CD4-positive, alpha-beta T cell treated with Interleukin-21 for 1 hour (primary cell): ENCODE measurements around the gene MTX1.
A peak's percentile ranks its signal among the peaks of the same experiment; 100 is the strongest.

Experiments
- DNase-seq: peaks from one replicate; pipeline ENCODE4 v3.0.0-alpha.2; 2020

MTX1 gene

DNA sequence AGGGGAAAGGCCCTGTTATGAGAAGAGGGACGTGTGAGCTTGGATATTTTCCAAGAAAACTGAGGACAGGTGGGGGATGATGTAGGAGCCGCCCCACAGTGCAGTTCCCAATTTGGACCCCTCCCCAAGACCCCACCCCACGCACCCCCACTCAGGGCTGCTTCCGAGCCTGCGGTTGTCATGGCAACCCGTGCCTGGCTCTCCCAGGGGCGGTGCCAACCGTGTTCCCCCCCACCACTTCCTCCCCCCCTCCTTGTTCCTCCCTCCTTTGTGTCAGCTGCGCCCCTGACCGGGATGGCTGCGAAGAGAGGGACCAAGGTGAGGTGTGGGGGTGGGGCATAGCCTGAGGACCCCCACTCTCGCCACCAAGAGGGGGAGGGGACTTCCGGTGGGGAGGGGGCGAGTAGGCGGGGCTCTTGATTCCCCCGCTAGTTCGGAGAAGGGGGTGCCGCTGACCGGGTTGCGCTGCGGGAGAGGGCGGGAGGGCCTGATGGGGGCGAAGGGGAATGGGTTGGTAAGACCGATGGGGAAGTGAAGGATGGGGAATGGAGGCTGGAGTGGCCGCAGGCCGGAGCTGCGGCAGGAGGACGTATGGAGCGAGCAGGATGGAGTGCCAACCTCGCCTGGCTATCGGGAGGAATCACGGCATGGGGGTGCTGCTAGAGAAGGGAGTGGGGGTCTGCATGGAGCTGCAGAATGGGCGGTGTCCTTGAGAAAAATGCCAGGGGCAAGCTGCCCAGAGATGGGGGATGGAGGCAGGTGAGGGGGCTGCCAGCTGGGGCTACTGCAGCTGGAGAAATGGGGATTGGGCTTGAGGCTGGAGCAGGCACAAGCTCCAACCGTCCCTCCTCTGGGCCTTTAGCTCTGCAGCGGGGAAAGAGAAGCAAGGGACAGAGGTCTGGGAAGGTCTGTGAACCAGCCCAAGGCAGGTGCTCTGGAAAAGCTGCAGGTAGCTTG is 33.9 kb upstream of the MTX1 start:
- peak; percentile 74 for DNase-seq

DNA sequence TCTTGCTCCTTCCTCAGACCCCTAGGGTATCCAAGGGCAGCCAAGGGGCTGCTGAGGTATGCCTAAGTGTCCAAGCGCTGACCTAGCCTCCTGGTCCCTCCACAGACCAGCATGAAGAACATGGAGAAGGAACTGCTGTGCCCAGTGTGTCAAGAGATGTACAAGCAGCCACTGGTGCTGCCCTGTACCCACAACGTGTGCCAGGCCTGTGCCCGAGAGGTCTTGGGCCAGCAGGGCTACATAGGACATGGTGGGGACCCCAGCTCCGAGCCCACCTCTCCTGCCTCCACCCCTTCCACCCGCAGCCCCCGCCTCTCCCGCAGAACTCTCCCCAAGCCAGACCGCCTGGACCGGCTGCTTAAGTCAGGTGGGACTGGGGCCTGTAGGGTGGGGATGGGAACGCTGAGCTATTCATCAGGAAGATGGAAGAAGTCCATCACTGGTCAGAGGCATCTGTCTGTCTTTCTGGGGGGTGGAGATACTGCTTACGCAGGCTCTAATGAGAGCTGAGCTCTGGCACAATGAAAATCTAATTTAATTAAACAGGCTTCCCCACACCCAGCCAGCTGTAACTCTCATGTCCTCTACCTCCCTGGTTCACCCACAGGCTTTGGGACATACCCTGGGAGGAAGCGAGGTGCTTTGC is 33.1 kb upstream of the MTX1 start:
- DNase-seq: no peak

- DNase-seq: no peak
These were observed 32.5 kb upstream of the MTX1 start for GRCh38 chr1:155175927-155176371.

GRCh38 chr1:155176544-155177071 is 31.9 kb upstream of the MTX1 start:
- DNase-seq: peak; percentile 84

DNA sequence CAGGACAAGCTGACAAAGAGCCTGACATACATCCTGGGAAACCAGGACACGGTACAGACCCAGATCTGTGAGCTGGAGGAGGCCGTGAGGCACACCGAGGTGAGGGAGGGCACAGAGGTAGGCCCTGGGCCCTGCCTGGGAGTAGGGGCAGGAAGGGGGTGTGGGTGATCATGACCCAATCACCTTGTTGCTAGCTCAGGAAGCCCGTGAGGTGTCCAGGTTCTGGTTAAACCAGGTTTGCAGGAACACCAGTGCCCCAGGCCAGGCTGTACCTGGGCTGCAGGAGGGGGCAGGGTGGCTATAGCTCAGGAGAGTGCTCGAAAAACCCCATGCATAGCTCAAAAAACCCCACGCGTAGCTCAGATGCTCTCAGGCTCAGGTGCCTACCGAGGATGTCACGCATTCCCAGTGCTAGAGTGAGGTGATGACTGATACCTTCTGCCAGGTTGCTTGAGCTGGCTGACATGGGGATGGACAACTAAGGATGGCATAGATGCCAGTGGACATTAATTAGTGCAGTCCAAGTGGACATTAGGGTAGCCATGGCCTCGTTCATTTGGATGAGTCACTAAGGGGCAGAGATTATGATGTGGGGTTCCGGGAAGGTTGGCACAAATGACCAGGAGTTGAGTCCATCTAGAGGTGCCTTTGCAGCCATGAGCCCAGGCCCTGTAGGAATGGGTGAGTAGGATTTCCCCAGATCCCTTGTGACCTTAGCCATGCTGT is 31.1 kb upstream of the MTX1 start:
- DNase-seq: no peak

DNA sequence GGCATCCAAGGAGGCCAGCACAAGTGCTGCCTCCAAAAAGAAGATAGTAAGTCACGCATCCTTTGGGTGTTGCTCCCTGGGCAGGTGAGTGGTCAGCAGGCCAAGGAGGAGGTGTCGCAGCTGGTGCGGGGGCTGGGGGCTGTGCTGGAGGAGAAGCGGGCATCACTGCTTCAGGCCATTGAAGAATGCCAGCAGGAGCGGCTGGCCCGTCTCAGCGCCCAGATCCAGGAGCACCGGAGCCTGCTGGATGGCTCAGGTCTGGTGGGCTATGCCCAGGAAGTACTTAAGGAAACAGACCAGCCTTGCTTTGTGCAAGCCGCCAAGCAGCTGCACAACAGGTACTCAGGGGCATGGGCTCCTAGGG is 30.6 kb upstream of the MTX1 start:
- no peak for DNase-seq

- no peak for DNase-seq
These were observed 29.9 kb upstream of the MTX1 start for GRCh38 chr1:155178441-155179111.

DNA sequence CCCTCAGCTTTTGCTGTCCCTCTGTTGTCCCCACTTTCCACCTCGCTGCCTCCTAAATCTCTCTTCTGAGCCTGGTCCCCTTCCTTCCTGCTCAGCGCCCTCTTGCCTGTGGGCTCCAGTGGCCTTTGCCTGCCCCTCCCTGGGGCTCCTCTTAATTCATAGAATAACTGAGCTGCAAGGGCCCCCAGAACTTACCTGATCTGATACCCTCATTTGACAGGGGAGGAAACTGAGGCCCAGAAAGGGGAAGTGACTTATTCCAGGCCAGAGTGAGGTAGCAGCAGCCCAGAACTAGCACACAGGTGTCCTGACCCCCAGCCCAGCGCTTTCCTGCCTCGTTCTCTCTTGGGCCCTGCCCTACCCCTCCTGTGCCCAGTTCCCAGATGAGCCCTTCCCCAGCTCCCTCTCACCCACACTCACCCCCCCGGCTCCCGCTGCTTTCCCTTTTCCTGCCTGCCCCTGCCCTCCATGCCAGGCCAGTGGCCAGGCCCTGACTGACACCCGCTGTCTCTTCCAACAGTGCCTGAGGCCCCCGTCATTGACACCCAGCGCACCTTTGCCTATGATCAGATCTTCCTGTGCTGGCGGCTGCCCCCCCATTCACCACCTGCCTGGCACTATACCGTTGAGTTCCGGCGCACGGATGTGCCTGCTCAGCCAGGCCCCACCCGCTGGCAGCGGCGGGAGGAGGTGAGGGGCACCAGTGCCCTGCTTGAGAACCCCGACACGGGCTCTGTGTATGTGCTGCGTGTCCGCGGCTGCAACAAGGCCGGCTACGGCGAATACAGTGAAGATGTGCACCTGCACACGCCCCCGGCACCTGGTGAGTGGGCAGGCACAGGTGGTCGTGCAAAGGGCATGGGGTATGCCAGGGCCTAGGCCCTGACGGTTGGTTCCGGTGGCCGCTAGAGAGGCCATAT is 29.1 kb upstream of the MTX1 start:
- DNase-seq: no peak

GRCh38 chr1:155181371-155182051 is 27.0 kb upstream of the MTX1 start:
- no peak for DNase-seq

DNA sequence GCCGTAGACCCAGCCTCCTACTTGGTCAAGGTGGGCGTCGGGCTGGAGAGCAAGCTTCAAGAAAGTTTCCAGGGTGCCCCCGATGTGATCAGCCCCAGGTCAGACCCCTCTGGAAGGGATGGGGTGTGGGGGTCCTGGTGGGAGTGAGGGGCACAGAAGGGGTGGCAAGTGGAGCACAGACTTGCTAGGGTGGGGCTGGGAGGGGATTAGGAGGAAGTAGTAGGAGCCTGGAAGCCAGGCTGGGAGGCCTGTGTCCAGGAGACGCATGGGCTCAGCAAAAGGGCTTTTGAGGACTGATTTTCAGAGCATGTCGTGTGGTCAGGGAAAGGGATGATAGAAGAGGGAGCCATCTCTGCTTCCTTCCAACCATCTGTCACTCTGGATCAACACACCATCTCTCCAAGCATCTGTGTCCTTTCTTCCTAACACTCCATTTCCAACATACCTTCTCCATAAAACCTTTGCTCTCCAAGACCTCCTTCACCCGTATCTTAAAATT is 26.4 kb upstream of the MTX1 start:
- no peak for DNase-seq

- no peak for DNase-seq
These were observed 24.7 kb upstream of the MTX1 start for GRCh38 chr1:155183775-155184221.

DNA sequence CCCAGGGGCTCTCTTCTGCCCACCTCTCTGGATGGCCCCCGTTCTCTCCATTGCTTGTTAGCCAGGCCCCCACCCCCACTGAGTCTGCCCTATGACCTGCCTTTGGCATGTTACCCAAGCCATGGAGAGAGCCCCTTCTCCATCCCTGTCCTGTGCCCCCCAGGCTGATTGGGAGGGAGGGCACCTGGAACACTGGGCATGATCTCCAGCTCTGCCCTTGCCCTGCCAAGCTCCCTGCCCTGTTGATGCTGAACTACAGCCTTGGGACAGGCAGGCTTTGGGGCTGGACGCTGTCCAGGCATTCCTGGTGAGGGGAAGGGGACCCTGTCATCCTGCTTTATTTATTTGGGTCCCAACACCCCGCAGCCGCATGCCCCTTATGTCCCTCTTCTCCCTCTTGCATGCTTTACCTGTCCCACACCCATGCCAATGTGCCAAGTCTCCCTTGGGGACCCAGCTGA is 24.1 kb upstream of the MTX1 start:
- DNase-seq: no peak

GRCh38 chr1:155184835-155185782 is 23.4 kb upstream of the MTX1 start:
- DNase-seq: no peak

DNA sequence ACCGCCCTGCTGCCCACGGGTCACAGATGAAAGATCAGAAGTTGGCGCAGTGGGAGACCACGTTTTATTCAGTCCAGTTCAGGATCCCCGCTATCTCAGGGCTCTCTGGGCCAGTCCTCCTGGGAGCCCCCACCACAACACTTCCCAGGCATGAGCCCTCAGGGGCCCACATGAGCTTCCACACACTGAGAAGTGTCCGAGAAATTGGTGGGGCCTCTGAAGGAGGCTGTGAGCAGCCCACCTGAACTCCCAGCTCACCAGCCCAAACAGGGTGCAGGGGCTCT is 22.8 kb upstream of the MTX1 start:
- DNase-seq: no peak

DNA sequence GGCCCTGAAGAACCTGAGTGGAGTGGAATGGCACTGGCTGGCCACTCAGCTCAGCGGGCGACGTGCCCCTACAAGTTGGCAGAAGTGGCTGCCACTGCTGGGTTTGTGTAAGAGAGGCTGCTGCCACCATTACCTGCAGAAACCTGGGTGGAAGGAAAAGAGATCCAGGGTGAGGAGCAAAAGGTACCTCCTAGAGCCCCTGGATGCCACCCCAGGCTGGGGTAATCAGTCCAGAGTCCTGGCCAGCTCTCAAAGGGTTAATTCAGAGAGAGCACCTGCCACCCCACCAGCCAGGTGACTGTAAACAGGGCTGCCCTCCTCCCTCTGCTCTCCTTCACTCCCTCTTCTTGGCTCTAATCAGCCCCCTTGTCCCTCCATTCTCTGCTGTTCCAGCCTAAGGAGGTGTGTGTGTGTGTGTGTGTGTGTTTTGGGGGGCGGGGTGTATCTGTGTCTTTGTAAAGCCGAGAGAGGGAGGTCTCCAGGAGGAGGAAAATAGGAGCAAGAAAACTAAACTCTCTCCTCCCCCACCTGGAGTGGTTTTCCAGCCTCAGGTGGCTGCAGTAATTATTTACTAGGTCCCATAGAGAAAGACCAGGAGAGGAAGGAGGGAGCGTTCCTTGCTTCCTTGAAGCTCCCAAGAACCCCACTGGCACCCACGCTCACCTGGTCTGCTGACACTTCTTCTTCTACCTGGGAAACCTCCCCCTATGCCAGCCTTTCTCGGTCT is 22.3 kb upstream of the MTX1 start:
- DNase-seq: no peak

- no peak for DNase-seq
These were observed 21.6 kb upstream of the MTX1 start for GRCh38 chr1:155186794-155187455.

GRCh38 chr1:155187456-155187891 is 21.0 kb upstream of the MTX1 start:
- no peak for DNase-seq

- DNase-seq: no peak
These were observed 20.2 kb upstream of the MTX1 start for GRCh38 chr1:155188268-155188667.
